Limb (tissue), 2 donors: ENCODE results near the gene SESN3.
A peak's percentile ranks its signal among the peaks of the same experiment; 100 is the strongest.
"Not testable (repeated sequence)": the region's sequence is repeated elsewhere in the genome, so short reads cannot be mapped to it uniquely, and the experiment has no call there.

ENCODE experiments used
- DNase-seq, 2 donors: peaks; one replicate each; pipeline ENCODE4 v3.0.0-alpha.2; 2016; ENCODE audit errors: extremely low spot score in 2 of 2

The SESN3 gene, protein sequence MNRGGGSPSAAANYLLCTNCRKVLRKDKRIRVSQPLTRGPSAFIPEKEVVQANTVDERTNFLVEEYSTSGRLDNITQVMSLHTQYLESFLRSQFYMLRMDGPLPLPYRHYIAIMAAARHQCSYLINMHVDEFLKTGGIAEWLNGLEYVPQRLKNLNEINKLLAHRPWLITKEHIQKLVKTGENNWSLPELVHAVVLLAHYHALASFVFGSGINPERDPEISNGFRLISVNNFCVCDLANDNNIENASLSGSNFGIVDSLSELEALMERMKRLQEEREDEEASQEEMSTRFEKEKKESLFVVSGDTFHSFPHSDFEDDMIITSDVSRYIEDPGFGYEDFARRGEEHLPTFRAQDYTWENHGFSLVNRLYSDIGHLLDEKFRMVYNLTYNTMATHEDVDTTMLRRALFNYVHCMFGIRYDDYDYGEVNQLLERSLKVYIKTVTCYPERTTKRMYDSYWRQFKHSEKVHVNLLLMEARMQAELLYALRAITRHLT

DNA sequence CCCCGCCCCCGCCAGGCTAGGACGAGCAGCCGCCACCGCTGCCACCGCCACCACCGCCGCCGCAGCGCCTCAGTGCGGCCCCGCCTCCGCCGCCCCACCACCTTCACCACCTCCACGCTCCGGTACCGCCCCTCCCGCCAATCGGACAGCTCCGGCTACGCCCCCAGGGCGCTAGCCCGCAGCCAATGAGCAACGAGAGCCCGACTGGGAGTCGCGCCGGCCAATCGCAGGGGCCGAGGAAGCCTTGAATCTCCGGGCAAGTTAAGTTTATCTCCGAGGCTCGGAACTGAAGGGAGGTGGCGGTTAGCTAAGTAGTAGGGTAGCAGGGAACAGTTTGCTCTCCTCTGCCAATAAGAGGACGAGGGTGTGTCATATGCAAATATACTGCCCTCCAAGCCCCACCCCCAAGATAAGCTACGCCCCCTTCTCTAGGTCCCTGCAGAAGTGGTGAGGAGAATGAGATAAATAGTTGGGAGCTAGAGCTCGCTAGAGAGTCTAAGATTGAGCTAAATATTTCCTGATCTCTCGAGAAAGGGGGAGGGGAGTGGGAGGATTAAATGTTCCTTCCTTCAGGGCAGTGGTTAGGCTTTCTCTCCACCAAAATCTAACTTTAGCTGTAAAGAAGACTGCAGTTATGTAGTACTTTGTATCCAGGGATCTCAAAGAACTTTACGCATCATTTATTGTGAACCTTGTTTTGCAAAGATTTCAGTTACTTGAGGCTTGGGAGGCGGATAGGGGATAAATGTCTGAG, at the start of gene SESN3:
Gene SESN3 (minus strand): TSS at position 76 of the 754 bp plus-strand sequence. CDS start 342 bp downstream, outside the sequence.
- peak; percentile 99 to 100 for DNase-seq

DNA sequence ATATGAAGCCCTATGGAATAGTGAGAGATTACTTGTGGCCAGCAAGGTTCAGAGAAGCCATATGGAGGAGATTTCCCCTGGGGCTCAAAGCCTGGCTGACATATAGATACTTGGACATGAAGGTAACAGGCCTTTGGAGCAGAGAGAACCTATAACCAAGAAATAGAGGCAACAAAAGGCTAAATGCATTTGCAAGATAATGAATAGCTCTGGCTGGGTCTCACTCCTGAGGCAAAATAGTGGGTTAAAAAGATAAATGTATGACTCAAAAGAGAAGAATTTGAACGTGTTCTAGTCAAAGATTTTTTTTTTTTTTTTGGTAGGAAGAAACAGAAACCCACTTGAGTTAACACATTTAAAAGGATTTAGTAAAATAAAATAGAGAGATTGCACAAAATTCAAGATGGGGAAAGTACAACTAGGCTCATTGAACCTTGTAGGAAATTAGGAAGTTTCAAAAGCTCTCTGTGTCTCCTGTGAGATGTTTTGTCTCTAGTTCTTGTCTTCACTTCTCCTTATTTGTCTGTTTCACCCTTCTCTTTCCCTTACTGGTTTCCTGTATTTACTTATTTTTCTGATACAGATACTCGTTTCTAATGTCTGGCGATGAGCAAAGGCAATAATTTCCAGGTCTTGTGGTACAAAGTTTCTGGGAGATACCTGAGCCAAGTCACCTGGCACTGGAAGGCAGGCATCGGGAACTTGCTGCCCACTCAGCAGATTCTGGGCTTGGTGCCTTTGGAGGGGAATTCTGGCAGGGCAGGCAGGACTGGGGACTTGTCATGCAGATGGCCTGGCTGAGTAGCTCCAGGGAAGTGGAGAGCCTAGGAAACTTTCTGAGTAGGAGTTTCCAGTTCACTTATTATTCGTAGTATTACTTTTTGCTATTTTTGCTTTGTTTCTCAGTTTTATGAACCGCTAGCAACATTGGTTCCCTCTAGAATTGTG, 49.2 kb upstream of the SESN3 start:
- no peak for DNase-seq

DNA sequence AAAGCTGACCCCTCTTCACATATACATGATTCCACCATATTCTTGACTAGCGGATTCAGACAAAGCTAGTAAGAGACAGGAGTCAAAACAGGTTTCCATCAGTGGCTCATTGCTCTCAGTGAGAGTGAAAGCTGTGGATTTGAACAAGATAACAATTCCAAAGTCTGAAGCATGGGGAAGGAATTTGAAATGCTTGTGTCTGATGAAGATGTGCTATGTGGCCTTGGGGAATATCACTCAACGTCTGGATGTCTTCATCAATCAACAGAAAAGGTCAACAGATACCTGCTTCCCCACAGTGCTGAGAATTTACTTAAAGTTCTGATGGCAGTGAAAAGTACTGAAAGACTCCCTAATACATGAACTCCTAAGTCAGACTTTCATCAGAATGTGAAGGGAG, 46.9 kb upstream of the SESN3 start:
- no peak for DNase-seq

DNA sequence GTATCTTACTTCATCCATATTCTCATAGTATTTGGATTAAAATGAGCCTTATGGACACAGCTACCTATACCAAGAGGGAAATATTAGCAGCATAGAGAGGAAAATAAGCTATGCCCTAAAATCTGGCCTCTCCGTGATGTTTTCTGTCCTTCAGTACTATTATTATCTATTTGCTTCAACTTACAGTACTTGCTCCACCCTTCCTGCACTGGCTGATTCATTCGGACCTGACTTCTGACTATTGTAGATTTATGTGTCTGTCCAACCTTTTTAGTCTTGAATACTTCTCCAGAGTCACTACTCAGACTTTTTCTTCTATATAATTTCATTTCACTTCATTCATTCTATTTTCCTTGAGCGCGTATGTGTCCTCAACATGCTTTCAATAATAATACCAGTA, 45.1 kb upstream of the SESN3 start:
- no peak for DNase-seq

DNA sequence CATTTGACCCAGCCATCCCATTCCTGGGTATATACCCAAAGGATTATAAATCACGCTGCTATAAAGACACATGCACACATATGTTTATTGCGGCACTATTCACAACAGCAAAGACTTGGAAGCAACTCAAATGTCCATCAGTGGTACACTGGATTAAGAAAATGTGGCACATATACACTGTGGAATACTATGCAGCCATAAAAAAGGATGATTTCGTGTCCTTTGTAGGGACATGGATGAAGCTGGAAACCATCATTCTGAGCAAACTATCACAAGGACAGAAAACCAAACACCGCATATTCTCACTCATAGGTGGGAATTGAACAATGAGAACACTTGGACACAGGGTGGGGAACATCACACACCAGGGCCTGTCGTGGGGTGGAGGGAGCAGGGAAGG, 42.6 kb upstream of the SESN3 start:
- DNase-seq, result not testable (repeated sequence)

DNA sequence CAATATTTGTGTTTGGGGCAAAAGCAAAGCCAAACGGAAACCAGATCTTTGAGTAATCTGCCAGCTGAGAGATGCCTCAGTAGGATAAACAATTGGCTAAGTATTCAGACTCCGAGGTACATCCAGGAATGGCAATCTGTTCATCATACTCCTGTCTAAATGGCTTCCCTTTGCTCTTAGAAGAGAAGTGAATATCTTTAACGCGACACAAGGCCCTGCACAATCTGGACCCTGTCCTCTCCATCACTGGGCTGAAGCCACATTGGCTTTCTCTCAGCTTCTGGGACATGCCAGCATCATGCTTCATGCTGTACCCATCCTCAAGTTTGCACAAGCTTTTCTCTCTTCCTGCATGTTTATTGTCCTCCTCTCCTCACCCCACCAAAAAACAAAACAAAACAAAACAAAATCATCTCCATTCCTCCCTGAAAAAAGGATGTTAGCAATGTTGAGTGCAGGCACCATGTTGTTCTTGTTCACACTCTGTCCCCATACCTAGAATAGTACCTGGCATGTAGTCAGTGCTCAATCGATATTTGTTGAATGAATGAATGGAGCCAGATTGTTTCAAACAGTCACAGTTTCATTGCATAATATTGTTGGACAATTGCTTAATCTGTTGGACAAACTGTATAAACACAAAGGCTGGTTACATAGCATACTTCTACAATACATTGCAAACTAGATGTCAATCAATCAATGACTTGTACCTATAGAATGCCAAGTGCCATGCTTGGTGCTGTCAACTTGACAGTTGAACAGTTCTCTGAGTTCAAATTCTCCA, 38.2 kb upstream of the SESN3 start:
- DNase-seq, result no peak

DNA sequence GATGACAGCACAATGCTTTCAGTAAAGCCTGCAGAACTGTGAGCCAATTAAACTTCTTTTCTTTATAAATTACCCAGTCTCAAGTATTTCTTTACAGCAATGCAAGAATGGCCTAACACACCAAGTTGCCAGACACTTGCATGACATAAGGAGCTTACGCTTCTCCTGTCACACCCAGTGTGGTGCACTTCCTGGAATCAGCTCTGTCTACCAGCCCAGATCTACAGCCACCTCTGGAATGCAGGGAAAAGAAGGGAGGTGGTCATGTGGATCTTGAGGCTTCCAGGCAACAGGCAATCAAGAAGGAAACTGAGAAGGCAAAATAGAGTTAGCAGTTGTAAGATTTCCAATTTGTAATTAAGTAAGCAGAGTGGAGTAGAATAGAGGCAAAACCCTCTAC, 37.4 kb upstream of the SESN3 start:
- DNase-seq, result no peak

DNA sequence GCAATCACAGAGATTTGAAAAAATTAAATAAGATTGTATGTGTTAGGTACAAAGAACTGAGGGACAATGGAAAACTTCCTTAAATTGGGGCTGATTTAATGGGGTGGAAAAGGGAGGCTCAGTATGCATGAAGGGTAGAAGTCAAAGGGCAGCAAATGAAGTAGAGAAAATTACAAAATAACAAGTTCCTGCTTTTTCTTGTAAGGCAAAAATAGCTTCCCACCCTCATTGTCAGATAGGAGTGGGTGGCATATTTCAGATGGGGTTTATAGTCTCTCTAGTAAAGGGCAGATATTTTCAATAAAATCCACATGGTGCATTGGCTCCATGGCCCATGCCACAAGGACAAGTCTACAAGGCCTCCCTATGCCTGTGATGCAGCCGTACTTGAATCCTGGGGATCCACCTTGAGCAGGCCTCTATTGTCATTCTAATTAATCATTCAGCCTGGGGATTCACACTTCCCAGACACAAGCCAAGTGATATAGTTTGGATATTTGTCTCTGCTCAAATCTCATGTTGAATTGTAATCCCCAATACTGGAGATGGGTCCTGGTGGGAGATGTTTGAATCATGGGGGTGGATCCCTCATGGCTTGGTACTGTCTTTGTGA, 36.7 kb upstream of the SESN3 start:
- no peak for DNase-seq

DNA sequence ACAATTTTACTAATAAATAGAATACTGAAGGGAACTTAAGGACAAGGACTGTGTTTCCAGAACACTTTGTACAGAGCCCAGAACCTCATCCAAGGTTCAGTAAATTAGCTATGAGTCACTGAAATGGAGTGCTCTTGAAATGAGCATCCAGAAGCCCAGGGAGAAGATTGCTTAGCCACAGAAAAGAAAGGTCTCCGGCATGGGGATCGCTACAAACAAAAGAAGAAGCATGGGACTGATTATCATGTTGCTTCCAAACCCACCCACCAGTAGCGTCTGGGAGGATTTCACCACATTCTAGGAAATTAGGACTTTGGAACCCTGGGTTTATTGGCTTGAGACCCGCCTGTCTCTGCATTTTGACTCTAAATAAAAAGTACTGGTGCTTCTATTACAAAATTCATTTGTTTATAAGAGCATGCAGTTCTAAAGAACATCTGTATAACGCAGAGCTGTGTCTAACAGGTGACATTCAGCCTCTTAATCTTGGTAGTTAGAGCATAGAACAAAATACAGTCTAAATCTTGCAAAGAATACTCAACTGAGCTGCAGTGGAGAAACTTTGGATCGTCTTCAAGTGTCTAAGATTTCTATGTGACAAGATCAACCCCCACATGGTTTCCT, 35.9 kb upstream of the SESN3 start:
- DNase-seq, result no peak

DNA sequence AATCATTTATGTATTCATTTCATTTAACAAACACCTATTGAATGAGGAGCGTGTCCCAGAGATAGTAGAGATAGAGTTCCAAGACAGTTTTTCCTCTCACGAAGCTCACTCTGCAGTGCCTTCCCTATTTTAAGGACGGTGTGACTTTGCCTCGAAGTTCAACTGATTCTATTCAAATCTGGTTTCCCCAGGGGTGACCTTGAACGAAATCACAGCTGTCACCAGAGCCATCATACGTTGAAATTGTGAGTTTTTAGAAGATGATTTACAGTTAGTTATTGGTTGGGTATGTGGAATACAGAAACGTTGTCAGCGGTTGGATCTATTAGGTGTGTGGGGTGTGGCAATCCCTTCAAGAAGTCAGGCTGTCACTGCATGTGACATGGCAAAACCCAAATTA, 33.9 kb upstream of the SESN3 start:
- DNase-seq, result no peak

DNA sequence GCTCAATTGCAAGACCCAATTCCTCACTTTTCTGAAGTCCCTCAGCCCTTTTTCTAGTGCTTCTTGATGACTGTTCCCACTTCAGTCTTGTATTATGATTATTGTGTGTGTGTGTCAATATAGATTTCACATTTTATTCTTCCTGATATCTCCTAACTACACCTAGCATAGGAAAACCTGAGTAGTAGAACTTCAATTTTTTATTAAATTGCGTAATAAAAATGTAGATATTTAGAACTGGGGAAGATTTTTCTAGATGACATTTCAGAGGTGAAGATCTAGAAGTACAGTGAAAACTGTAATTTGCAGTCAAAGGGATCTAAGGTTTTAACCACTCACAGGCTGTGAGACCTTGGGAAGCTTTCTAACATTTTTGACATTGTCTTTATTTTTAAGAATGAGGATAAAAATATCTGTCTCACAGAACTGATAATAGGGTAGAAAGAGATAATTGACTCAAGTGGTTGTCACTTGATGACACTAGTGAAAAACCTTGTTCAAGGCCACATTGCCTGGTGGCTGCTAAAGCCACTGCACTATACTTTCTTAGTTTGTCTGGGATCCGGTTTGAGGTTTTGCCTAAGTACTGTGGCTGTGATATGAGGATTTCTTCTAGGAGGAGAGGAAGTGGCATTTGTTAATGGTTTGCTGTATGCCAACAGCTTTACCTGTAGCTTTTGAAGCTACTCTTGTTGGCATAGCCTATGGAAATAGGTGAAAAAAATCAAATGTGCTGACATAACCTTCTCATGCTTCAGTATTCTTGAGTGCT, 32.2 kb upstream of the SESN3 start:
- DNase-seq, result no peak

DNA sequence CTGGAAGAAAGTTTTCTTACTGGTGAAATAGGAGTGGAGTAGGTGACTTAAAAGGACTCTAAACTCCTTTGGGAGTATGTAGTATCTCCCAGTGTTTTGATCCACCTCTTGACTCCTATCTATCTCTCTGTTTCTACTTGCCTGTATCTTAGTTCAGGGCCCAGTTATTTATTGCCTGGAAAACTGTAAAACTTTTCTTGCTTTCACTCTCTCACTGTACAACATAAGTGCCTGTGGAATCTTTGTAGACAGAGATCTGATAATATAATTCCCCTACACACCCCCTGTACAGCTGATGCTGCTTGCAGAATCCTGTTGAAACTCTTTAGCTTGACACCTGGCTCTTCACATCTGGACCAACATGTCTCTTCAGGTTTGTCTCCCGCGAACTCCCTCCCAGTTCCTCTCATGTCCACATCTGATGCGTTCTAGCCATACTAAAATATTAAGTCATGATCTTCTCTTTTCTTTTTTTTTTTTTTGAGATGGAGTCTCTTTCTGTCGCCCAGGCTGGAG, 26.5 kb upstream of the SESN3 start:
- DNase-seq, result no peak

DNA sequence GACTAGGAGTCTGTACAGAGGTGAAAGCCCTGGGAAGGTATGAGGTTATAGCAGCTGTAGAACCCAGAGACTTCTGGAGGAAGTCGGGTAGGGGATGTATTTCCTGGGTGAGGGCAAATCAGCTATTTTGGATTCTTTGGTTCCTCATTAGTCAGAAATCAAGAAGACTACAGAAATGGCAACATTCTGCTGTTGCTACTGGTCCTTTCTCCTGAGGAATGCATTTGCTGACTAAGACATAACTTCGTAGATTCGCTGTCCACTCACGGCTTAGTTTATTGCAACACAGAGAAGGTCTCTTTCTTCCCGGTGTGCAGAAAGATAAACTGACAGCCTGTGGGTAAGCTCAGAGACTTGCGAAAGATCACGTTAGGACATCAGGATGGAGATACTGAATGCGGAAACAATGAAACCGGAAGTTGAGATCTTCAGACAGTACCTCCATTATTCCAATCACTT, 25.3 kb upstream of the SESN3 start:
- DNase-seq, result no peak

DNA sequence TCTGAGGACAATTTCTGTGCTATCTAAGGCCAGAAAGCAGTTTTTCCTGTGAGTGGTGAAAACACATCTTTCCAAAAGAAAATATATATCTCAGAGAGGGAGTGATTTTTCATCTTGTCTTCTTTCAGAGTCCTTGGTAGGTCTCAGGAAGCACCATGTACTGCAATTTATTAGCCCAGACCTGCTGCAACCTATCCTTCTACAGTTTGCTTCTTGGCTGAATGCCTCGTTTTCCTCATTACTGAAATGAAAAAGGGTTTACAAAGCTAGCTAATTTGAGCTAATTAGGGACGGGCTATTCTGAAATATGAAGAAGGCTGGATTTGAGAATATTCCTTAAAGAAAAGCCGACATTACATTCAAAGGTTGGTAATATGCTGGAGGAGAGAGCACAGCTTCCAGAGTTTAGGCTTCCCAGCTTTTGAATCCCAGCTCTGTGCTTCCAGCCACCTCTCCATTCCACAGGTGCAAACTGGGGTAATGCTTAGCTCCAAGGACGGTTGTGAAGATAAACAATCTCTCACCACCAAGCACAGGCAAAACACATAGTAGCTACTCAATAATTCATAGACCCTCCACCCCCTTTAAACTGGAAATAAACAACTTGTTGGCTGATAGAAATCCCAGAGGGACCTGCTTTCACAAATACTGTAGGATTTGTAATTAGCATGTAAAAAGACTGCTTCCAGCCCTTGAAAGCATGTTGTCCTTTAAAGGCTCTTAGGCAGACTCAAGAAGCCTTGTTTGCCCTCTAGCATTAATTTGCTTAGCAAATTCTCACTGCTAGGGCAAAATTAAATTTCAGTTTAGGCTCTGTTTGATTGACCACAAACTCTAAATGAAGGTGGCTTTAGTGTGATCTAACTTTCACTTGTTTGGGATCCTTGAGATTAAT, 24.5 kb upstream of the SESN3 start:
- DNase-seq, result no peak

DNA sequence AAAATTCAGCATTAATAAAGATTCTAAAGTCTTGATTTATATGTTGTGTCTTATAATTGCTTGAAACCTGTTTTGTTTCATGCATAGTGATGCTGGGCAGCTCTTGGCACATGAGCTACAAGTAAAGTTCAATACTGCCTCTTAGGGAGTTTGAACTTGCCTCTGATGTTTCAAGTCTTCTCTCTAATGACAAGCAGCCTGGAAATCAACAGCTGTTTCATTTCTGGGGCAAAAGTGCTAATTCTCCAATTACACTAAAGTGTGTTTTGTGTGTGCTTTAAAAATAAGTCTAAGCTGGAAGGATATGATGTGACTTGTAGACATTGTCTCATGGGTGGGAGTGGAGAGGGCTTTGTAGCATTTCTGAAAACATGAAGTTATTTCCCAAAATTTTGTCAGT, 23.7 kb upstream of the SESN3 start:
- no peak for DNase-seq

DNA sequence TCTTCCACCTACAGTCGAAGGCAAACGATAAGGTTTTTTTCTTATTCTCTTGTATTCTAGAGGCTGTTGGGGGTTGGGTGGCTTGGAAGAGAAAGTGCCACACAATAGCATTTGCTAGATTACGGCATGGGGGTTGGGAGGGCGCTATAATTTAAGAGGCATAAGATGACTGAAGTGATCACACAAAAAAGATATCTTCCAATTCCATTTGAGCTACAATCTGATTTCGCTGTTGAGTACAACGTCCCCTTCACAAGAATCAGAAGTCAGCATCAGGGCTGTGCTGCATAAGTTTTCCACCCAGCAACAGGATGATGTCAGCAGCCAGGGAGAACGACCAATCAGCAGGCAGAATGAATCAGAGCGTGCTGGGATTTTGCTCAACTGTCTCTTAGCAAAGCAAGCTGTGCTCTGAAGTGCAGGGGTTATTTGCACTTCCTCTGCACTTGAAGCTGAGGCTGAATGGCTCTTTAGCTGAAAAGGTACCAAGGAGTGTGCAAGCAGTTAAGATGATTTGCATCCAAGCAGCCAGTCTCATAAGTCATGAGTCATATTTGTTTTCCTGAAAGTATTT, 23.2 kb upstream of the SESN3 start:
- peak; percentile 83 to 94 for DNase-seq

DNA sequence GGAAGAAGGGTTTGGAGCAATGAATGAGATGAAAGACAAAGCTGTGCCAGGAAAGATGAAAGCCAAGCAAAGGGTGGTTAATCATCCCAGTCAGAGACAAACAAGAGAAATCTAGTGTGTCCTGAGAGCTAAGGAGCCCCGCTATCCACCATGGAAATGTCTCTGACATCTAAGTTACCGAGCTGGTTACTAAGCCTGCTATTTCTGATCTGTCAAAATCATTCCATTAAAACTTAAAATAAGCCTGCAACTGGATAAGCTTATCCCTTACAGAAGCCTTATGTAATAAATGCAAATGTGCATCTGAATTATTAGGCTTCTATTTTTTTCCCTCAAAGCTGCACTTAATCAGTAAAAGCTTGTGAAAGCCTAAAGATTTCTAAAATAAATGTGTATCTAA, 22.1 kb upstream of the SESN3 start:
- no peak for DNase-seq
